Epithelial cell of esophagus (primary cell): ENCODE measurements around the gene PROM2.

Experiments
- DNase-seq: peaks from one replicate; pipeline ENCODE4 v3.0.0; 2010; ENCODE audit warnings: low read depth
- H3K4me3 ChIP-seq: 2 replicates; pipeline ENCODE4 v1.5.1; 2011; ENCODE audit warnings: mild to moderate bottlenecking, low read length, control low read depth
- CTCF ChIP-seq: IDR thresholded peaks from 2 replicates; pipeline ENCODE4 v1.5.1; 2011; ENCODE audit warnings: low read depth, mild to moderate bottlenecking, low read length, control low read depth, inconsistent platforms; ENCODE audit not compliant: insufficient read depth; ENCODE audit errors: missing control alignments

Gene PROM2

GRCh38 chr2:95284886-95285541 is 10.8 kb downstream of the PROM2 start:
- DNase-seq: no peak
- H3K4me3 ChIP-seq: no peak overlapping the region
- TF ChIP-seq CTCF: no peak

- H3K4me3 ChIP-seq: no peak overlapping the region
- no peak for DNase-seq
- no peak for TF ChIP-seq CTCF
These were observed 11.3 kb downstream of the PROM2 start for GRCh38 chr2:95285542-95285932.

GRCh38 chr2:95287336-95287735 is 13.1 kb downstream of the PROM2 start:
- H3K4me3 ChIP-seq: no peak overlapping the region
- no peak for TF ChIP-seq CTCF
- DNase-seq: no peak

GRCh38 chr2:95287806-95288205 is 13.6 kb downstream of the PROM2 start:
- no peak for TF ChIP-seq CTCF
- no peak for DNase-seq
- H3K4me3 ChIP-seq: no peak overlapping the region

GRCh38 chr2:95289253-95289652 is 15.0 kb downstream of the PROM2 start:
- DNase-seq: no peak

GRCh38 chr2:95291222-95291621 is 17.0 kb downstream of the PROM2 start:
- TF ChIP-seq CTCF: no peak
- H3K4me3 ChIP-seq: no peak overlapping the region
- DNase-seq: no peak

More at GRCh38 chr2:95289253-95289652, 15.0 kb downstream of the PROM2 start:
- TF ChIP-seq CTCF: no peak
- no peak overlapping the region for H3K4me3 ChIP-seq

- TF ChIP-seq CTCF: no peak
- peak; percentile 76 for DNase-seq
- H3K4me3 ChIP-seq: no peak overlapping the region
These were observed 18.5 kb downstream of the PROM2 start for GRCh38 chr2:95292623-95293260.
